NCI-H345 (cell line): ENCODE measurements around the gene DNM2.
"Not testable (repeated sequence)": the region's sequence is repeated elsewhere in the genome, so short reads cannot be mapped to it uniquely, and the experiment has no call there.

Source experiments
- DNase-seq: peaks from one replicate; lab custom pipeline; 2025; lab: John Stamatoyannopoulos, UW

DNM2 gene

DNA sequence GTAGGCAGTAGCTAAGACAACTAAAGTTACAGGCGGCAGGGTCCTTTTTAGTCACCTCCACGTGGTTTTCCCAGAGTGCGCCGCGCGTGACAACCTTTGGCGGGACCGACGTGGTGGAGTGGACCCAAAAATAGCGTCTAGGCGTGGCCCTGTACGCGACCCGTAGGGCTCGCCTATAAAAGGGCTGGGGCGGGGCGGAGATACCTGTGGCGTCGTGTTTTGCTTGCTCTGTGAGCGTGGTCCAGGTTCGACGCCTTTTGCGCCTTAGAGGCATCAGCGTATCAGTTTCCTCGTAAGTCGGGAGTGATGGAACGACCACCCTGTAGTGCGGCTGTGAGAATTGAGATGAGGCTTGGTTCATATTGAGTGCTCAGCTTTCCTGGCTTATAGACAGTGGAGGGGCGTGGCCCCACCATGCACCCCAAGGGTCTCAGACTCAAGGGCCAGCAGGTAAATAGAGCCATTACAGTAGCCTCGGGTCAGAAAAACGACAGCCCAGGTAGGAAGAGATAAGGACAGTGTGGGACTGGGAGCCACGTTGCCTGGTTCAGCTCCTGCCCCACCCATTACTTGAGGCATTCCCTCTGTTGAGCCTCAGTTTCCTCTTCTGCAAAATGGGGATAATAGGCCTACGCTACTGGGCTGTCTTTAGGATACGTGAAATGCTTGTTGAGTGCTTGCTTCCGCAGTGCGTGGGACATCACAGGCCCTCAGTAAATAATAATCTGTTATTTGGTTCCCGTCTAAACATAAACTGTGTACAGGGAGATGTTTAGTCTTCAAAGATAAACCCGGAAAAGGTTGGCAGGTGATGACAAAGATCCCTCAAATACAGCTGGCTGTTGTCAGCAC is 118.8 kb downstream of the DNM2 start:
- DNase-seq = peak; percentile 94

DNA sequence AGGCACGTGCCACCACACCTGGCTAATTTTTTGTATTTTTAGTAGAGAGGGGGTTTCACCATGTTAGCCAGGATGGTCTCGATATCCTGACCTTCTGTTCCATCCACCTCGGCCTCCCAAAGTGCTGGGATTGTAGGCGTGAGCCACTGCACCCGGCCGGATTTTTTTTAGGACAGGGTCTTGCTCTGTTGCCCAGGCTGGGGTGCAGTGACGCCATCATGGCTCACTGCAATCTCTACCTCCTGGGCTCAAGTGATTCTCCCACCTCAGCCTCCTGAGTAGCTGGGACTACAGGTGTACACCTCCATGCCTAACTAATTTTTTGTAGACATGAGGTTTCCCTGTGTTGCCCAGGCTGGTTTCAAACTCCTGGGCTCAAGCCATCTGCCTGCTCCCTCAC is 119.8 kb downstream of the DNM2 start:
- DNase-seq = not testable (repeated sequence)

DNA sequence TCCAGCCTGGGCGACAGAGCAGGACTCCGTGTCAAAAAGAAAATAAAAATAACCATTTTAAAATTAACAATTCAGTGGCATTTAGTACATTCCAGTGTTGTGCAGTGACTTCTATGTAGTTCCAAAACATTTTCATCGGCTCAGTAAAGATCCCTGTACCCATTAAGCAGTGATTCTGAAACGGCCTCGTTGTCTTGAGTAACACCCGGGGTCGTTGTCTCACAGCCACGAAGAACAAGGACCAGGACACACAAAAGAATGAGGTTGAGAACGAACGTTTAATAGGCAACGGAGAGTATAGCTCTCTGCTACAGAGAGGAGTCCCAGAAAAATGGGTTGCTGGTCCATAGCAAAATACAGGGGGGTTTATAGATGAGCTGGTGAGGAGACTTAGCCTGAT is 120.5 kb downstream of the DNM2 start:
- DNase-seq = no peak

GRCh38 chr19:10839114-10840050 is 121.5 kb downstream of the DNM2 start:
- DNase-seq = no peak

DNA sequence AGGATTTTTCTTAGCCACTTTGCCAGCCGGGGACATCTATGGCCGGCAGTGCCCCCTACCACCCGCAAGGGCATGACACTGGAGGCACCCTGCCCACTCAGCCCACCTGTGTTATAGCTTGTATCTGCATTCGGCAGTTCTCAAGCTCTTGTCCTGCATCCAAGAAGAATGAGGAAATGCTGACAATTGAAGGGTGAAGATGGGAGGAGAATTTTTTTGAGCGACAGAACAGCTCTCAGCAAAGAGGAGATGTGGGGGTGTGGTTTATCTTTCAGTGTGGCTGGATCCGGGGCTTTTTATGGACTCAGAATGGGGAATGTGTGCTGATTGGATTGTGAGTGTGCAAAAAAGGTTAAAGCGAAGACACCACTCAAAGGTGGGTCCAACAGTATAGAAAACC is 124.9 kb downstream of the DNM2 start:
- DNase-seq = no peak

DNA sequence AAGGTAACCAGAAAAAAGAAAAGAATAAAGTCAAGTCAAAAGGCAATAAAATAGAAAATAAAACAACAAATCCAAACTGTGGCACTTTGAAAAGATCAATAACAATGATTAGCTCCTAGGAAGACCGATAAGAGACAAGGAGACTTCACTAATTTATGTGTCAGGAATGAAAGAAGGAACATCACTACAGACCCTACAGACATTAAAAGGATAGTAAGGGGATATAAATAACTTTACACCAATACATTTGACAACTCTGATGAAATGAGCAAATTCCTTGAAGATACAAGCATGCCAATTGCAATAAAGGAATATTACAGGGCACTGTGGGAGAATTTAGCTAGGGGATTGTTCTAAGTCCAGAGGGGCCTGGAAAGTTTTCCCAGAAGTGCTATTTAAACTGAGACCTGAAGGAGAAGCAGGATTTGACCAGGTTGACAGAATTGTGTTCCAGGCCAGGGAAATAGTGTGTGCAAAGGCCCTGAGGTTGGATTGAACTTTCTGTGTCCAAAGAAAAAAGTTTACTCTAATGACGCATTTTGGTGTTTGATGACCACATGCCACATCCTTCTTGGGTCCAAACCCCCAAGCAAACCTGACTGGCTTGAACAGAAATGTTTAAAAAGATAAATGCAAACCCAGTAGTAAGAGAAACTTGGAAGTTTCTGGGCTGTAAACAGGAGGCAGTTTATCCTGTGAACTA is 128.8 kb downstream of the DNM2 start:
- DNase-seq = no peak

DNA sequence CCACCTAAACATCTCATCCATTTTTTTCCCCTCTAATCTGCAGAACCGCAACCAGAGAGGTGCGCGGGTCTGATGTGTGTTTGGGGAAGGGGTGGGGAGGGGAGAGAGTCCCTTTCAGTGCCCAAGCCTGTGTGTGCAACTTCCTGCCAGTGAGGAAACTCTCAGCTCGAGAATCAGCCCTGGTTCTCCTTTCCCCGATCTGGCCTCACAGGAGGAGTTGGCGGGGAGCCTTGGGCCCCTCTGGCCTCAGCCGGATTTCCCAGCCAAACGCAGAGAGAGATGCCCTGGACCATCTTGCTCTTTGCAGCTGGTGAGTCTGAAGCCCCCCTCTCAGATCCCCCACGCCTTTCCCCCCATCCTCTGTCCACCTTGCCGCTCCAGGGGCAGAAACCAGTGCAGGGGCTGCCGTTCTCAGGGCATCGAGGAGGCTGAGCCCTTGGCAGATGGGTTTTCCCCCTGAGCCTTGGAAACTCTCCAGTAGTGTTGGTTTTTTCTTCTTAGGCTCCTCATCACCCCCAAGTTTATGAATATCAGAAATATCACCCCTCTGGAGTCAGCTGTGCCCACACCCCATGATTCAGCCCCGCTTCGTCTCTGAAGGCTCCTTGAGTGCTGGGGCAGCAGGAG is 130.5 kb downstream of the DNM2 start, which contains the start of gene C19orf38:
Gene C19orf38, plus strand, starts transcription at position 186 of the 627 bp plus-strand sequence. Its CDS starts 94 bp downstream, at position 280.
- DNase-seq = no peak

DNA sequence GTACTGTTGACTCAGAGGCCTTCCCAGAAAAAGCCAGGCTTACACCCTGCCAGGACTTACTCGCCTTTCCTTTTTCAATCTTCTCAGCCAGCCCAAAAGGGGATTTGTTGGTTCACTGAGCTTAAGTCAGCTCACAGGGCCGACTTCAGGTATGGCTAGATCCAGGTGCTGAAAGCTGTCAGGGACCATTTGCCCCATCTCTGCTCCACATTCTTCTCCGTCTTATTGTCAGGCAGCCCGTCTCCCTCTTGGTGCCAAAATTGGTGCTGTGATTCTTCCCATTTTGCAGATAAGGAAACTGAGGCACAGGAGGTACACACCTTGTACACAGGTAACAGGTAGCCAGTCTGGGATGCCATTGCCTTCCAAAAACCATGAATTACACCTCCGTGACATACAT is 132.8 kb downstream of the DNM2 start:
- DNase-seq = no peak

- DNase-seq = no peak
These were observed 134.4 kb downstream of the DNM2 start for GRCh38 chr19:10852098-10852800.

DNA sequence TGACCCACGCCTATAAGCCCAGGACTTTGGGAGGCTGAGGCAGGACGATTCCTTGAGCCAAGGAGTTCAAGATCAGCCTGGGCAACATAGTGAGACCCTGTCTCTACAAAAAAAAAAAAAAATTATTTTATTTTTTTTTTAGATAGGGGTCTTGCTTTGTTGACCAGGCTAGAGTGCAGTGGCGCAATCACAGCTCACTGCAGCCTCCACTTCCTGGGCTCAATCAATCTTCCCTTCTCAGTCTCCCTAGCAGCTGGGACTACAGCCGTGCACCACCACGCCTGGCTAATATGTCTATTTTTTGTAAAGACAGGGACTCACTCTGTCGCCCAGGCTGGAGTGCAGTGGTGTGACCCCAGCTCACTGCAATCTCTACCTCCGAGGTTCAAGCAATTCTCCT is 135.1 kb downstream of the DNM2 start:
- DNase-seq = no peak

DNA sequence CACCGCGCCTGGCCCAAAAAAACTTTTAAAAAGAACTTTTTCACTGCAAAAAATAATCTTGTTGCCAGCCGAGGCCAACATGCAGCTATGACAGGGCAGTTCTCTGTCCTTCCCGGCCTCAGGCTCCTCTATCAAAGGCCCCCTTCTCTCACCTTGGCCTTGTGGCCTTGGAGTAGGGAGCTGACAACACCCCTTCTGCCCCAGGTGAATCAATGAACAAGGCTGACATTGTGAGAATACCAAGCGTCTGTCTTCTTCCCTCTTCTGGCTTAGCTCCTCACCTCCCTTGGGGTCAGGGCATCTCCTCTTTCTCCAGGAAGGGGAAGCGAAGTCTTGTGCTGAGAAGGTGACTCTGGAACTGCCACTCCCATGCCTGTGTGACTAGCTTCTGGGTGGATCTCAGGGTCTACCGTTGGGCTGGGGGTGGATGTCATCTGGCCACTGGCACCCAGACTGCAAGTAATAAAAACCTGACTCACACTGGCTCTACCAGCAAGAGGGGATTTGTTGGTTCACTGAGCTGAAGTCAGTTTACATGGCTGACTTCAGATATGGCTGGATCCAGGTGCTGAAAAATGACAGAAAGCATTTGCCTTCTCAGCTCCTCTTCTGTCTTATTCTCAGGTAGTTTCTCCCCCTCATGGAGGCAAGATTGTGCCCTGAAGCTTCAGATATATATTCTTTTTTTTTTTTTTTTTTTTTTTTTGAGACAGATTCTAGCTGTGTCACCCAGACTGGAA is 136.6 kb downstream of the DNM2 start:
- no peak for DNase-seq

- no peak for DNase-seq
These were observed 138.1 kb downstream of the DNM2 start for GRCh38 chr19:10855879-10856522.

- not testable (repeated sequence) for DNase-seq
These were observed 139.0 kb downstream of the DNM2 start for GRCh38 chr19:10856899-10857298.

DNA sequence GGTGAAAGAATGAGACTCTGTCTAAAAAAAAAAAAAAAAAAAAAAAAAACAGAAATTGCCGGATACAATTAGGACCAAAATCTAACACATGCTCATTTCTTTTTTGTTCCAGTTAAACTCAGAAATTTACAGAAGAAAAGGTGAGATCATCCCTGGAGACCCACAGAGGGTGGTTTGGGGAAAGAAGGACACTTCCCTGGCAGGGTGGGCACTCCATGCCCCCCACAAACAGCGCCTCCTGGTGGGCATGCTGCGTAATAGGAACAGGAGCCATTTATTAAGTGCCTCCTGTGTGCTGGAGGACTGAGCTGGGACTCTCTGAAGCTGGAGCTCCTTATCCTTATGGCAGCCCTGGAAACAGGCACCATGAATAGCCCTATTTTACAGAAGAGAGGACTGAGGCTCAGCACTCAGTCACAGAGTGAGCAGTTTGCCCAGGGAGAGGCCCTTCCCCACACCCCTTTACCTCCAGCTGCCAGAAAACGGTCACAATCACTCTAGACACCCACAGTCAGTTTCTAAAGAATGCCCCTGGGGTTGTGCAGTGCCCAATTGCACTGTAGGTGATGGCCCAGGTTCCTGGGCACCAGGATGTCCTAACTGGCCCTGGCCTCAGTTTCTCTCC is 140.4 kb downstream of the DNM2 start:
- DNase-seq = no peak

- no peak for DNase-seq
These were observed 143.3 kb downstream of the DNM2 start for GRCh38 chr19:10861103-10861651.

DNA sequence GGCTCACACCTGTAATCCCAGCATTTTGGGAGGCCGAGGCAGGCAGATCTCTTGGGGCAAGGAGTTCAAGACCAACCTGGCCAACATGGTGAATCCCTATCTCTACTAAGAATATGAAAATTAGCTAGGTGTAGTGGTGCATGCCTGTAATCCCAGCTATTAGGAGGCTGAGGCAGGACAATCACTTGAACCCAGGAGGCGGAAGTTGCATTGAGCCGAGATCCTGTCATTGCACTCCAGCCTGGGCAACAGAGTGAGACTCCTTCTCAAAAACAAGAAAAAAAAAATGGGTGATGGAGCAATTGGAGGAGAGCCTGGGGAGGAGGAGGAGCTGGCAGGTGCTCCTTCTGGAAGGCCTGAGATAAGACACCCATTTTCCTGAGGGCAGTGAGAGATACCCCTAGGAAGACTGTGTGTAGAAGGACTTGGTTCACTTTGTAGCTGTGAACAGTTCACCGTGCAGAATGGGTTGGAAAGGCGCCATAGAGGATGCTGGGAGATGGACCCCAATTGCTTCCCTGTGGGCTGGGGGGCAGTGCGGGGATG is 144.8 kb downstream of the DNM2 start:
- no peak for DNase-seq

- no peak for DNase-seq
These were observed 145.3 kb downstream of the DNM2 start for GRCh38 chr19:10863107-10863717.

DNA sequence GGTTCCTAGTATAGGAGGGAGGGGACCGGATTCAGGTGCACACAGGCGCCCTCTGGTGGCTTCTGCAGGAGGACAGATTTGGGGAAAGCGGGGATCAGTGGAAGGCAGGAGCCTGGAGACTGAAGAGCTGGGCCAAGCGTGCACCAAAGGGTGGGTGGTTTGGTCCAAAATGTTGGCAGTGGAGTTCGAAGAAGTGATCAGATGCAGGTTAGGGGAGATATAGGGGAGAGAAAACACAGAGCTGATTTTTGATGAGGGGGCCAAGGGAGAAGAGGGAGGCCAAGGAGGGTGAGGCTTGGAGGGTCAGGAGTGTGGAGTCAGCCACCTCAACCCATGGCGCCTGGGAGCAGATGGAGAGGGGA is 146.6 kb downstream of the DNM2 start:
- DNase-seq = peak; percentile 77
